Erythroblast (primary cell): ENCODE data around the gene OPN4.
"Not testable (repeated sequence)": the region's sequence is repeated elsewhere in the genome, so short reads cannot be mapped to it uniquely, and the experiment has no call there.

Experiments
- DNase-seq, 2 experiments: peaks; one replicate each; lab custom pipeline; 2025; lab: John Stamatoyannopoulos, UW
- GATA1 ChIP-seq: IDR thresholded peaks from 2 replicates; pipeline ENCODE4 v1.6.1; 2011; ENCODE audit warnings: low read depth, mild to moderate bottlenecking, control low read depth, low read length, moderate library complexity
- POLR2A ChIP-seq: IDR thresholded peaks from 2 replicates; pipeline ENCODE4 v1.6.1; 2011; ENCODE audit warnings: mild to moderate bottlenecking, low read length

Gene OPN4

GRCh38 chr10:86642021-86642420, 12.3 kb upstream of the OPN4 start:
- peak; percentile 17 to 19 for DNase-seq
- TF ChIP-seq GATA1 (no peak), POLR2A (no peak)

- TF ChIP-seq GATA1, result no peak
- TF ChIP-seq POLR2A, result no peak
These were observed 11.8 kb upstream of the OPN4 start for GRCh38 chr10:86642499-86642898.

GRCh38 chr10:86644152-86644793, 10.1 kb upstream of the OPN4 start:
- TF ChIP-seq POLR2A (no peak), GATA1 (no peak)

More at GRCh38 chr10:86642499-86642898, 11.8 kb upstream of the OPN4 start:
- no peak for DNase-seq

GRCh38 chr10:86644794-86645445, 9.4 kb upstream of the OPN4 start:
- TF ChIP-seq GATA1 (no peak), POLR2A (no peak)
- DNase-seq, result no peak

More at GRCh38 chr10:86644152-86644793, 10.1 kb upstream of the OPN4 start:
- DNase-seq, result no peak

GRCh38 chr10:86645621-86646165, 8.7 kb upstream of the OPN4 start:
- not testable (repeated sequence) for DNase-seq

DNA sequence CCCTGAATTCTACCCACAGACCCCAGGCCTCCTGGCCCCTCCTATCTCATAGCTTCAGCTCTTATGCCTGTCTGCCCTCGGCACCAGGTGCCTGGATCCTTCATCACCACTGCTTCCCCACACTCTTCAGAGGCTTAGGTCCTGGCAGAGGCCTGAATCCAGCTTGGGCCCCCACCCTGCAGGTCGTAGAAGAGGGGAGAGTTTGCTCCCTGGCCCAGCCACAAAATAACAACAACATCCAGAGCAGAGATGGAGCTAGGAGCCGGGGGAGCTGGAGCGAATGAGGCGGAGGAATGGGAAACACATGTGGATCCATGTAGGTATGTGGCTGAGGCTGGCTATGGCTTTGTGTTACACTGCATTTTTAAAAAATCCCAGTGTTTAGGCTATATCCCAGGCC, 7.8 kb upstream of the OPN4 start:
- TF ChIP-seq POLR2A (no peak), GATA1 (no peak)
- no peak for DNase-seq

DNA sequence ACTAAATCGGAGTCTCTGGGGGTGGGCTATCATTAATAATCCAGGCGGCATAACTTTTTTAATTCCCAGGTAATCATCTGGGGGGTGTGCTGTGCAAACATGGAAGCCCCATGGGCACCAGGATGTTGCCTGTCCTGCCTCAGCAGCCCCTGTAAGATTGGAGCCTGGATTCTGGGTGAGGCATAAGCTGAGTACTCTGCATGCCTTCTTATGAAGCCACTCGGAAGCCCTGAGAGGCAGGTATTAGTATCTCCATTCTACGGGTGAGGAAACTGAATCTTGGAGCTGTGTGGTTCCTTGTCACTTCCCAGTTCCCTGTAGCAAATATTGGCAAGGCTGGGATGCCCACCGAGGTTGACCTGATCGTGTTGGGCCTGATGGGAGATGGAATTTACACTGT, 7.4 kb upstream of the OPN4 start:
- TF ChIP-seq POLR2A, result no peak
- no peak for TF ChIP-seq GATA1
- DNase-seq, result no peak

DNA sequence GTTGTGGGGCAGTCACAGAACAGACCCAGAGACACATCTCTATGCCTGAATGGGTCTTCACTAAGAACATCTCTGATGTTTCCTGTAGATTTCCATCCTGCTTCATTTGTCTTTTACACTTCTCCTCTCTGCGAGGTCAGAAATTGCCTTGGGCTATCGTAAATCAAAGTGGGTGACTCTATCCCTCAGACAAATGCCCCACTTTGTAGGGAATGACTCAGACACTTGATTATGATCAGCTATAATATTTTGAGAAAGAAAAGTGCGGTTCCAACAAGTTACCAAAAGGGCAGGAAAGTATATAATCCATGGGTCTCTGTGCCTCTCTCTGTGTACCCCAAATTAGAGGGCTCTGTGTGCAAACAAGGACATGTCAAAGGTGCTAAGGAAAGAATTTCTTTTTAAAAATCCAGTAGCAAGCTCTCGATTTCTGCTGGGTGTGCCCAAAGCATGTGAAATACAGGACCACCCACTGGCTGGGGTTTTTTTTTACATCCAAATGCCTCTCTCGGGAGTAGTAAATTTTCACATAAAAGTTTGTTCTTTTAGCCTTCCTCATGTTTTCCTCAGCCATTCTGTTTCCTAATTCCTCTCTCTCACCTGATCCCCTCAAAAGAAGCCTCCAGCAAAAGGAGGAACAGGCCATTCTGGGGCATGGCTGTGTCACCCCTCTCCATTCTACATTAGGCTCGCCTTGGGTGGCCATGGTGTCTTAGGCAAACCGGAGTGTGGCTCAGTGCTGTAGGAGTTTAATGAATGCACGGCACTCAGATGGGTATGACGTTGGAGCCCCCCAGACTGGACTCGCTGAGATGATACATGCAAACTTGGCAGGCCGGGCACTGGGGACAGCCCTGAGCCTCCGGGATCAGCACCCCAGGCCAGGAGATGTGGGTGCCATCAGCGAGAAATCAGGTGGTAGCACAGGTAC, 6.3 kb upstream of the OPN4 start:
- no peak for TF ChIP-seq GATA1
- TF ChIP-seq POLR2A, result no peak

GRCh38 chr10:86648704-86649427, 5.5 kb upstream of the OPN4 start:
- TF ChIP-seq GATA1 (no peak), POLR2A (no peak)
- no peak for DNase-seq

More for the DNA sequence above, 6.3 kb upstream of the OPN4 start:
- DNase-seq, result no peak

DNA sequence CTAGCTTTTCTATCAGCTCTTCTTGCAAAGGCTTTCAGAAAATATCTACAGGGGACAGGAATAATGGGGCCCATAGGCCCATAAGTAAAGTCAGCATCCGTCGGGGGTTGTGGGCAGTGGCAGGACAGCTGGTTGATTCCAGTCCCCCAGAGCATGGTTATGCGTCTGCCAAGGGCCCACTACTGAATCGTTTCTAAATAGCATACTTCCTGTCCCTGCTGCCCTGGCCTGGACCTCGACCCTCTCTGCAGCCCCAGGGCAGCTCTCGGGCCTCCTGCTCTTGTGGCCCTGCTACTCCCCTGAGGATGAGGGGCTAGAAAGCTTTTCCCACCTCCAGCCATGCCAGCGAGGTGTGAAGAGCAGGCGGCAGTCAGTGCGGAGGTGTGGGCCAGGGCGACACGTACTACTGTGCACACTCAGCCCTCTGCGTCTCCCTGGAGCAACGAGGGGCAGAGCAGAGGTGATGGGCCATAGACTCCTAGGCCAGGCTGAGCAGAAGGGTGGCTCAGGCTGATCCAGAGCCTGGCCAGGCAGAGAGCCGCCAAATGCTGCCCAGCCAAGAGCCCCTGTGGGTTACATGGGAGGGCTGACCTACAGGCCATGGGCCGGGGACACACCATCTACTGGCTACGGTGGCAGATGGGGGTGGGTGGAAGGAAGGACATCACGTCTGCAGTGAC, 4.7 kb upstream of the OPN4 start:
- TF ChIP-seq POLR2A, result no peak
- TF ChIP-seq GATA1, result no peak
- no peak for DNase-seq

- DNase-seq, result no peak
- TF ChIP-seq GATA1 (no peak), POLR2A (no peak)
These were observed 4.2 kb upstream of the OPN4 start for GRCh38 chr10:86650151-86650550.

DNA sequence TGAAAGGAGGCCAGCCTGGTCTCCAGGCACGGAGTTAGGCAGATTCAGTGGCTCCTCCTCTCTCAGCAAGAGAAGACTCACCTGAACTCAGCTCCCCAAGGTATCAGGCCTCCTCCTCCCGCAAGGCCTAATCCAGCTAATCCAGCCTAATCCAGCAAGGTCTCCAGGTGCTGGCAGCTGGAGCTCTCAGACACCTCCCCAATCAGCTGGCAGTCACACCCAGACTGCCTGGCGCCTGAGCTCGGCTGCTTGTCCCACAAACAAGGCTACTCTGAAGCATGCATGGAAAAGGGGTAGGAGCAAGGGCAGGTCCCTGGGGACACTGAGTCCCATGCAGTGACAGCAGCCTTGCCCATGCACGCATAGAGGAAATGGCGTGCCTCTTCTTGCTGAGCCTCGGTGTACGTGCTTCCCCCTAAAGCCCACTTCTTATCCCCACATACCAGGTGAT, 3.3 kb upstream of the OPN4 start:
- TF ChIP-seq POLR2A, result no peak
- TF ChIP-seq GATA1, result no peak
- no peak for DNase-seq
